C4-2B (cell line): ENCODE measurements around the gene METAP1D.
A peak's percentile ranks its signal among the peaks of the same experiment; 100 is the strongest.

ENCODE experiments used
- H3K27ac ChIP-seq: fragments of 450-650 bp; 2 replicates; pipeline ENCODE4 v1.5.1; 2017
- CTCF ChIP-seq: fragments of 450-650 bp; conservative IDR thresholded peaks from 2 replicates; pipeline ENCODE4 v1.5.1; 2017; ENCODE audit warnings: mild to moderate bottlenecking
- ZFX ChIP-seq: fragments of 450-650 bp; IDR thresholded peaks from 2 replicates; pipeline ENCODE4 v1.6.1; 2017

METAP1D gene

DNA sequence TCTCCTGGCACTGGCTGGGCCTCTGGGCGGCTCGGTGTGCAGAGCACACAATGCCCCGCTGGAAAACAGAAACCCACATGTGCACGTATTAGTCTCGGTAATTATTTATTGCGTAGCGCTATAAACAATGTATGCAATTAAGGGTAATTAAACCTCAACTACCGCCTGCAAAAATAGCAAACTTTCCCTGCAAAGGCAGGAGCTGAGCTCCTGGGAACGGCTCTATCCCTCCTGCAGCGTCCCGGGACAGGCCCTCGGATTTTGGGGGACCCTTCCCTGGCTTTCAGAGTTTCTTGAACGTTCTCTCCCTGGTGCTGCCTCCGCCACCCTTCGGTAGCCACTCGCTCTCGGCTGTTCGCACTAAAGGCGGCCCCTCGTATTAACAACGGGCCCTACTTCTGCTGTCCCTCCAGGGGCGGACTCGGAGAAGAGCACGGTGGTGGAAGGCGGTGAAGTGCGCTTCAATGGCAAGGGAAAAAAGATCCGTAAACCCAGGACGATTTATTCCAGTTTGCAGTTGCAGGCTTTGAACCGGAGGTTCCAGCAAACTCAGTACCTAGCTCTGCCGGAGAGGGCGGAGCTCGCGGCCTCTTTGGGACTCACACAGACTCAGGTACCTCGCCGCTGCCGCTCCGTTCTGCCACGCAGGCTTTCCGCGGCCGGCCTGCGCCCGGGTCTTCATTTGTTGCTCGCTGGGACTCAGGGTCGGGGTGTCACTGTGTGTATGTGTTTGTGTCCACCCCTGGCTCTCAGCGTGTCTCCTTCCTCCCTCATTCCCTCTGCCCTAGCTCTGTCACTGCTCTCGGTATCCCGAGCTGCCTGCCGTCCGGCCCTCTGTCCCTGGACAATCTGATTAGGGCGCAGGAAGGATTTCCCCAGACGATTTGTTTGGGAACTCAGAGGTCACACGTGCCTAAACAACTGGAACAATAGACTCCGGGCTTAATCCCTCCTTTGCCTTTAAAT lies 86.8 kb downstream of the METAP1D start:
- TF ChIP-seq ZFX, result no peak
- no peak for TF ChIP-seq CTCF
- H3K27ac ChIP-seq, result peak overlapping the region; percentile 75; the same call in 1 of the 2 replicates

GRCh38 chr2:172087207-172087779 lies 87.5 kb downstream of the METAP1D start:
- H3K27ac ChIP-seq, result peak overlapping the region; percentile 75
- TF ChIP-seq CTCF (no peak), ZFX (no peak)

GRCh38 chr2:172087780-172088244 lies 88.1 kb downstream of the METAP1D start:
- H3K27ac ChIP-seq, result peak overlapping the region; percentile 75

GRCh38 chr2:172088245-172089004 lies 88.7 kb downstream of the METAP1D start:
- peak overlapping the region; percentile 75 for H3K27ac ChIP-seq
- TF ChIP-seq CTCF (no peak), ZFX (peak; percentile 27; the same call in 1 of the 2 replicates)

More at GRCh38 chr2:172087780-172088244, 88.1 kb downstream of the METAP1D start:
- TF ChIP-seq CTCF (no peak), ZFX (no peak)

DNA sequence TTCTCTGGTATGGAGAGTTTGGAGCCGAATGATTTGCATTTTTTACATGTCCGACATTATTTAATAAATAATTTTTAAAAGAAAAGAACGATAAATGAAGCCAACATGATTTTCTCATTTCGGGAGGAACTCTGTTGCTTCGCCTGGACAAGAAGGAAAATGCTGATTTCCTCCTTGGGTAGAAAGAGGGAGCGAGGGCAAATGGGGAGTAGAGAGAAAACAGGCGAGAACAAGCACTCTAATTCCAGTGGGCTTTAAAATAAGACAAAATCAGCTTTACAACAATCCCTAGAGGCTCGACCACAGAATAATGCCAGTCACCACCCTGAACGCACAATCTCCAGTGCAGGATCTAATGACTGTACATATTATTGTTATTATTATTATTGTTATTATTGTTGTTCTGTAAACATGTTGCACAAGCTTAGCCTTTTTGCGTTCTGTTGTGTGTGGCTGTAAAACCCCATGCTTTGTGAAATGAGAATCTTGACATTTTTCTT lies 89.3 kb downstream of the METAP1D start:
- TF ChIP-seq CTCF (no peak), ZFX (no peak)
- H3K27ac ChIP-seq, result peak overlapping the region; percentile 75

- TF ChIP-seq ZFX, result no peak
- TF ChIP-seq CTCF, result no peak
These were observed 89.9 kb downstream of the METAP1D start for GRCh38 chr2:172089633-172090032.

More at GRCh38 chr2:172089633-172090032, 89.9 kb downstream of the METAP1D start:
- peak overlapping the region; percentile 75 for H3K27ac ChIP-seq
